Fibroblast of lung (primary cell): ENCODE data around the gene ARHGAP10. TPM values are rescaled to one million over a fixed set of nuclear protein-coding genes. Genes with fewer than 3 reads are reported as not detected.

Experiments used
- DNase-seq, 2 donors: peaks; one replicate each; pipeline versions ENCODE4 v3.0.0 to v3.0.0-alpha.2; 2010; ENCODE audit warnings: low read depth in 2 of 2
- H2AFZ ChIP-seq: 2 replicates; pipeline ENCODE4 v1.5.1; 2012; ENCODE audit warnings: low read length, control low read depth, inconsistent platforms
- H3K27ac ChIP-seq: 2 replicates; pipeline ENCODE4 v1.5.1; 2011; ENCODE audit warnings: low read length, control low read depth; ENCODE audit not compliant: insufficient read depth
- H3K27me3 ChIP-seq: 2 replicates; pipeline ENCODE4 v1.5.1; 2011; ENCODE audit warnings: mild to moderate bottlenecking, low read length; ENCODE audit not compliant: control insufficient read depth, insufficient read depth
- H3K36me3 ChIP-seq: 2 replicates; pipeline ENCODE4 v1.5.1; 2011; ENCODE audit warnings: low read length; ENCODE audit not compliant: control insufficient read depth, insufficient read depth
- H3K4me1 ChIP-seq: 2 replicates; pipeline ENCODE4 v1.5.1; 2011; ENCODE audit warnings: low read length; ENCODE audit not compliant: control insufficient read depth, insufficient read depth; ENCODE audit errors: extremely low read depth
- H3K4me2 ChIP-seq: 2 replicates; pipeline ENCODE4 v1.5.1; 2011; ENCODE audit warnings: low read length, control low read depth; ENCODE audit not compliant: insufficient read depth; ENCODE audit errors: extremely low read depth
- H3K4me3 ChIP-seq, 4 experiments: fragments of 200-600 bp in 1 of 4; sonication (generic) in 1 of 4; replicated peaks in 1 of 4; 2 replicates each; pipeline ENCODE4 v1.5.1; 2011 to 2016; ENCODE audit warnings: low read length in 4 of 4, low read depth in 3 of 4, mild to moderate bottlenecking in 3 of 4, control low read depth in 2 of 4, inconsistent platforms in 1 of 4, mixed read lengths in 1 of 4; ENCODE audit not compliant: insufficient read depth in 1 of 4; ENCODE audit errors: control extremely low read depth in 1 of 4
- H3K79me2 ChIP-seq: 2 replicates; pipeline ENCODE4 v1.5.1; 2012; ENCODE audit warnings: mild to moderate bottlenecking, low read length, inconsistent platforms; ENCODE audit not compliant: control insufficient read depth, insufficient read depth
- H3K9ac ChIP-seq: 2 replicates; pipeline ENCODE4 v1.5.1; 2011; ENCODE audit warnings: mild to moderate bottlenecking, low read length, control low read depth; ENCODE audit not compliant: insufficient read depth
- H3K9me3 ChIP-seq: 2 replicates; pipeline ENCODE4 v1.5.1; 2012; ENCODE audit warnings: low read depth, low read length; ENCODE audit not compliant: control insufficient read depth, insufficient read depth
- H4K20me1 ChIP-seq: 2 replicates; pipeline ENCODE4 v1.5.1; 2011; ENCODE audit warnings: low read length; ENCODE audit not compliant: control insufficient read depth, insufficient read depth; ENCODE audit errors: extremely low read depth
- EZH2 ChIP-seq: IDR thresholded peaks from 2 replicates; pipeline ENCODE4 v1.5.1; 2012; ENCODE audit warnings: low read length, control low read depth, mild to moderate bottlenecking; ENCODE audit errors: missing control alignments
- polyA plus RNA-seq, 2 donors: library from polyadenylated mRNA; depleted of rRNA in 1 of 2; stranded (reverse) in 1 of 2; unstranded in 1 of 2; fragments of >200 nt; gene quantifications; 2 replicates each; pipeline ENCODE4 v1.2.1, GENCODE V29; 2011 to 2012; ENCODE audit warnings: missing spikeins in 1 of 2
- total RNA-seq: library from RNA; depleted of rRNA; stranded (reverse); fragments of >200 nt; gene quantifications from 2 replicates; pipeline ENCODE4 v1.2.1, GENCODE V29; 2014
- TF ChIP-seq, protein P1 (sequence below), 2 donors: IDR thresholded peaks in 1 of 2; conservative IDR thresholded peaks in 1 of 2; 1 replicate in 1 of 2; 2 replicates in 1 of 2; pipeline ENCODE4 v1.5.1; 2011 to 2012; ENCODE audit warnings: low read length in 2 of 2, control low read depth in 1 of 2, inconsistent platforms in 1 of 2, low read depth in 1 of 2, mild to moderate bottlenecking in 1 of 2

ARHGAP10 gene
- total and polyA plus RNA-seq, 2 donors (not counting 1 experiment from before 2014, with no cell fraction given), result 21.6 to 35.8 TPM

DNA sequence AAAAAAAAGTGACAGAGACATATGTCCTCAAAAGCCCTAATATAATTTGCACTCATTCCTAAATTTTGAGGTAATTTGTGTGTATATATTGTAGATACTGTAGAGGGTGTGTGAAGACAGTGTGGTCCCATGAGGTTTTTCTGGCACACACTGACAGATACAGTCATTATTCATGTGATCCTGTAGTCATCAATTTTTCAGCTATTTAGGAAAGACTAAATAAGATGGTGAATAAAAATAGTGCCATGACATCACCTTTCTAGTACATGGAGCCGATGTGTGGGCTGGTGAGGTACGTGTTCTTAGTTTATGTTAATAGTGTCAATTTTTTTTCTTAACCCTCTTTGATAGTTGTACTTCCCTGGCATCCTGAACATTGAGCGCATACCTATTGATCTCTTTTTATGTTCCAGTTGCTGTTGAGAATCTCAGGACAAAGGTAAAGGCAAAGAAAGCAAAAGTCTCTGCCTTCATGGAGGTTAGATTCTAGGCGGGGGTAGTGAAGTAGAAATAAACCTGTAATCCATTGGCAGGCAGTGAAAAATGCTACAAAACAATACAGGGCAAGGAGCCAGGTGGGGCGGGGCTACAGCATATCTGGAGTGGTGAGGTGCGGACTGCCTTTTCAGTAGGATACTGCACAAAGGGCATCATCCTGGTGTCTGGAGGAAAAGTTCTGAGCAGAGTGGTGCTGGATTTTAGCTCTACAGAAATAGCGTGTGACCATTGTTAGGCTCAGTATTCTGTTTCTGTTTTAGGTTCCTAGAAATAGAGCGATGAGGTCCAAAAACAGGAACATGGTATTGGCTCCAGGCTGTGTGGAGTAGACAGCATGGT, 93.8 kb downstream of the ARHGAP10 start:
- Histone ChIP-seq H3K27me3 (no peaks in the 10 kb centered on the region), H3K36me3 (no peaks in the 10 kb centered on the region), H4K20me1 (no peaks in the 10 kb centered on the region), H3K4me1 (peaks cover 15% of the 10 kb centered on the region), H3K27ac (no peak overlapping the region), H3K4me3 (no peak overlapping the region), H3K4me2 (no peak overlapping the region), H3K79me2 (peaks cover 3% of the 10 kb centered on the region), H3K9me3 (no peaks in the 10 kb centered on the region), H2AFZ (no peak overlapping the region), H3K9ac (no peak overlapping the region)
- DNase-seq, result peak; percentile 8 to 60
- TF ChIP-seq, protein P1, sequence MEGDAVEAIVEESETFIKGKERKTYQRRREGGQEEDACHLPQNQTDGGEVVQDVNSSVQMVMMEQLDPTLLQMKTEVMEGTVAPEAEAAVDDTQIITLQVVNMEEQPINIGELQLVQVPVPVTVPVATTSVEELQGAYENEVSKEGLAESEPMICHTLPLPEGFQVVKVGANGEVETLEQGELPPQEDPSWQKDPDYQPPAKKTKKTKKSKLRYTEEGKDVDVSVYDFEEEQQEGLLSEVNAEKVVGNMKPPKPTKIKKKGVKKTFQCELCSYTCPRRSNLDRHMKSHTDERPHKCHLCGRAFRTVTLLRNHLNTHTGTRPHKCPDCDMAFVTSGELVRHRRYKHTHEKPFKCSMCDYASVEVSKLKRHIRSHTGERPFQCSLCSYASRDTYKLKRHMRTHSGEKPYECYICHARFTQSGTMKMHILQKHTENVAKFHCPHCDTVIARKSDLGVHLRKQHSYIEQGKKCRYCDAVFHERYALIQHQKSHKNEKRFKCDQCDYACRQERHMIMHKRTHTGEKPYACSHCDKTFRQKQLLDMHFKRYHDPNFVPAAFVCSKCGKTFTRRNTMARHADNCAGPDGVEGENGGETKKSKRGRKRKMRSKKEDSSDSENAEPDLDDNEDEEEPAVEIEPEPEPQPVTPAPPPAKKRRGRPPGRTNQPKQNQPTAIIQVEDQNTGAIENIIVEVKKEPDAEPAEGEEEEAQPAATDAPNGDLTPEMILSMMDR (conservative IDR thresholded peaks at IDR 0.05 in 1 of 2, IDR thresholded peaks at IDR 0.05 in 1 of 2; ENCODE audit: low read depth in 1 of 2, low read length in 2 of 2), result no peak
- no peak for TF ChIP-seq EZH2

DNA sequence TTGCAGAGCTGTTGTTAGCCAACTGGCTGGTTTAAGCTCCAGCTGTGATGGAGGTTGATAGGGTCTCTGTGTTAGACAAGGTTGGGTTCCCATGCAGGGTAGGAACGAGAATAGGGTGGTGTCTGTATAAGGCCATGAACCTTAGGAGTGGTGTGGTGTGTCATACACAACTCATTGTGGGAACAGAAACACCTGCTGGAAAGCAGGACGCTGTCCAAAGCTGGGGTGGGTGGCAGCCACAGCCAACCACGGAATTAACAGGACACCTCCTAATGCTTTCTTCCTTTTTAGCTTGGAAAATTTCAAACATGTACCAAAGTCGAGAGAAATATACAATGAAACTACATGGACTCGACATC, 94.4 kb downstream of the ARHGAP10 start:
- no peak overlapping the region for H3K4me2 ChIP-seq
- H3K79me2 ChIP-seq, result no peaks in the 10 kb centered on the region
- no peaks in the 10 kb centered on the region for H3K27me3 ChIP-seq
- no peak overlapping the region for H3K27ac ChIP-seq
- TF ChIP-seq EZH2, result no peak
- TF ChIP-seq, protein P1 (conservative IDR thresholded peaks at IDR 0.05 in 1 of 2, IDR thresholded peaks at IDR 0.05 in 1 of 2; ENCODE audit: low read depth in 1 of 2, low read length in 2 of 2), result no peak
- DNase-seq, result no peak
- no peaks in the 10 kb centered on the region for H3K36me3 ChIP-seq
- H3K4me1 ChIP-seq, result peaks cover 15% of the 10 kb centered on the region
- no peak overlapping the region for H2AFZ ChIP-seq
- H3K4me3 ChIP-seq, result no peak overlapping the region
- no peaks in the 10 kb centered on the region for H4K20me1 ChIP-seq
- H3K9ac ChIP-seq, result no peak overlapping the region
- H3K9me3 ChIP-seq, result no peaks in the 10 kb centered on the region

DNA sequence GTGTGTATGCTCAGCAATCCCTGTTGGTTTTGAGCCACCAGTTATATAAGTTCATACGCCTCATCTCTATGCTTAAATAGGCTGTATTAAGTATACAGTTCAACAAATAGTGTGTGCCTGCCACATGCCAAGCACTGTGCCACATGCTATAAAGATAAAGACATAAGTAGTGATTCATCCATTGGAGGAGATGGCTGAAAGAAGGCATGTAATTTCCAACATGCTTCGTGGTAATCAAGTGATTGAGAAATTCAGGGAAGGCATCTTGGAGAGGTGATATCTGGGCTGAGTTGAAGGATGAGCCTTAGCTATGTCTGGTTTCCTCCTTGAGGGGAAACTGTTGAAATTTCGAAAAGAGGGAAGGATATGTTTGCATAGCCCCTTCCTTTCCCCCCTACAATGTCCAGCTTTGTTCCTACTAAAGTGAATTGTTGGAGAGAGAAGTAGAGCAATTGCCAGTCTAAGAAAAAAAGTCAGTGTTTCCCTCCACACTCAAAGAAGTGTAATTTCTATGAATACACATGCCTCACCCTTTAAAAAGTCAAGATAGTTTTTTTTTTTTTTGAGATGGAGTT, 96.5 kb downstream of the ARHGAP10 start:
- Histone ChIP-seq H3K4me3 (no peak overlapping the region), H3K79me2 (peaks cover 2% of the 10 kb centered on the region), H3K4me2 (no peak overlapping the region), H3K27ac (no peak overlapping the region), H3K27me3 (no peaks in the 10 kb centered on the region), H3K9ac (no peak overlapping the region), H2AFZ (no peak overlapping the region), H3K4me1 (peaks cover 17% of the 10 kb centered on the region), H3K36me3 (no peaks in the 10 kb centered on the region), H3K9me3 (no peaks in the 10 kb centered on the region), H4K20me1 (no peaks in the 10 kb centered on the region)
- TF ChIP-seq, protein P1 (conservative IDR thresholded peaks at IDR 0.05 in 1 of 2, IDR thresholded peaks at IDR 0.05 in 1 of 2; ENCODE audit: low read depth in 1 of 2, low read length in 2 of 2), result no peak
- TF ChIP-seq EZH2, result no peak
- peak; percentile 47 to 49 for DNase-seq
